GM21825 (cell line): ENCODE measurements around the gene INPP1.
"Not testable (repeated sequence)": the region's sequence is repeated elsewhere in the genome, so short reads cannot be mapped to it uniquely, and the experiment has no call there.

ENCODE experiments used
- ATAC-seq: cut with Tn5 transposase; IDR thresholded peaks from one replicate; pipeline ENCODE4 v1.9.1; 2021; ENCODE audit warnings: mild to moderate bottlenecking, moderate library complexity; ENCODE audit not compliant: unreplicated experiment

Gene INPP1

DNA sequence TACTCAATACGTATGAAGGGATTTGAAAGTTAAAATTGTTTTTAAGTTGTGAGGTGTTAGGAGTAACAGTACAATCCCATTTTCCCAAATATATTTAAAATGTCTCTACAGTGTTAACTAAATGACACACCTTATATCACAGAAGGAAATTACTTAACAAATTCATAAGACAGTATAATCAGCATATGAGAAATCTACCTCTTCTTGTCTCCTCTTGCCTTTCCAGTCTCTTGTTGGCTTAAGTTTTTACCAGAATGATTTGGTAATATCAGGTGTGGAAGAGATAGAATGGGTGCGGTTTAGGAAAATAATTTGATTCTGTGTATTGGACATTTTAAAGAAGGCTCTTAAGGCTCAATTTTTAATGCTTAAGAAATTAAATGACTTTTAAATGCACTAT is 9.5 kb upstream of the INPP1 start:
- ATAC-seq, result no peak

DNA sequence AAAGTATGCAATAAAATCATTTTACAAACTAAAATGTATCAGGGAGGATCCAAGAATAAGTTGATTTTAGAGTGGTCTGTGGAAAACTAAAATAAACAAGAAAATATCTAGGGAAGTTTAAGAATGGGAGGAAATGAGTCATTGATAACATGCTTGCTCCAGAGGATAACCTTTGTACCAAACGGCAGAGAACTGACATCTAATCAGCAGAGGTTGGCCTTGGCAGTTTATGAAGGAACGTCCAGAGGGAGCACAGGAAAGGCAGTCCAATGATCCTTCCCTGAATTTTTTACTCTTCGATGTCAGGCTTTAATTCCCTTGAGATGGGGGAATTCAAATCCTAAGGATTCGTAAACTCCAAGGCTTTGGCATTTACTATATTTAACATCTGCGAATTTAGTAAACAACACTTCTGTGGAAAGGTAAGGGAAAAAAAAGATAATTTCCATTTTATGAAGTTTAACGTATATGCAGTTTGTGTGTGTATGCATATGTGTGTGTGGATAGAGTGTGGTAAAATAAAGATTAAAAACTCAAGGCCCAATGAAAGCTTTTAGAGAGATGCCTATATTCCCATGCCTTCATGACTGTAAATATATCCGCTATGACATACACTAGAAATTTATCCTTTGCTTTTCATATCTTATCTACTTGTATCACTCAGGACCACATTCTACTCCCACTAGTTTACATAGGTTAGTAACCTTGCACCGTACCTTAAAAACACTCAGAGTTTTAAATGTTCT is 8.7 kb upstream of the INPP1 start:
- ATAC-seq, result no peak

DNA sequence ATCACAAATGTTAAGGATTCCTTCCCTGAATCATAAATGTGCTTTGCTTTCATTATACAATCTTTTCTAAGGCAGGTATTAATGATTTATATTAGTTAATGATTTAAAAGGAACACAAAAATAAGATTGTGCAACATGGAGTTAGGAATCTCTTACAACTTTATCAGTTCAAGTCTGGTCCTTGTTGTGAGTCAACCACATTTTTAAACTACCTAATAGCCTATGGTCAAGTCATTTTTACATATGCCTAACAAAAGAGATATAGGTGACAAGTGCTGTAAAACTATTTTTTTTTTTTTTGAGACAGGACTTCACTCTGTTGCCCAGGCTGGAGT is 8.2 kb upstream of the INPP1 start:
- ATAC-seq, result no peak

DNA sequence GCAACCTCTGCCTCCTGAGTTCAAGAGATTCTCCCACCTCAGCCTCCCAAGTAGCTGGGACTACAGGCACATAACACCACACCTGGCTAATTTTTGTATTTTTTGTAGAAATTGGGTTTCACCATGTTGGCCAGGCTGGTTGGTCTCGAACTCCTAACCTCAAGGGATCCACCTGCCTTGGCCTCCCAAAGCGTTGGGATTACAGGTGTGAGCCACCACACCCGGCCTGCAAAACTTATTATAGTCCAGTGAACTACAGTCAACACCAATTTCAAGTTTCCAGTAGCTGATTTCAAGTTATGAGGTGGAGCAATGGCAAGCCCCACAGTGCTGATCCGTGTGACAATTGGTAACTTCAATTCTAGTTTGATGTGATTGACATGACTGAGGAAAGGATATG is 7.8 kb upstream of the INPP1 start:
- ATAC-seq, result not testable (repeated sequence)

DNA sequence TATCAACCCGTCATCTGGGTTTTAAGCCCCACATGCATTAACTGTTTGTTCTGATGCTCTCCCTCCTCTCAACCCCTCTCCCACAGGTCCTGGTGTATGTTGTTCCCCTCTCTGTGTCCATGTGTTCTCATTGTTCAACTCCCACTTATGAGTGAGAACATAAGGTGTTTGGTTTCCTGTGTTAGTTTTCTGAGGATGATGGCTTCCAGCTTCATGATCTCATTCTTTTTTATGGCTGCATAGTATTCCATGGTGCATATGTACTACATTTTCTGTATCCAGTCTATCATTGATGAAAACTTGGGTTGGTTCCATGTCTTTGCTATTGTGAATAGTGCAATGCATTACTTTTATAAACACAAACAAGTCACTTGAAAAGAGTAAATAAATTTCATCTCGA is 7.0 kb upstream of the INPP1 start:
- ATAC-seq, result no peak

DNA sequence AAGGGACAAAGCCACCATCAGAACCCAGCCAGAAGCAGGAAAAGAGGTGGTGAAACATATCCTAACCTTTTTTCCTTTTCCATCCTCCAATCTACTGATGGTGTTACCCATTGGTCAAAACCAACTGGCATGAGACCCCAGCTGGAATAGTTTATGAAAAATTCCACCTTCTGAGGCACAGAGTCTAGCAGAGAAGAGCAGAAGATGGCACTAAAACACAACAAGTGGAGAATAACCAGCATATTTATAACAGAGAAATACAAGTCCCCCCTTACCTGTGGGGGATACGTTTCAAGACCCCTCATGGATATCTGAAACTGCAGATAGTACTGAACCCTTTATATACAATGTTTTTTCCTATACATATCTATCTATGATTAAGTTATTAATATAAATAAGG is 4.9 kb upstream of the INPP1 start:
- ATAC-seq, result no peak

DNA sequence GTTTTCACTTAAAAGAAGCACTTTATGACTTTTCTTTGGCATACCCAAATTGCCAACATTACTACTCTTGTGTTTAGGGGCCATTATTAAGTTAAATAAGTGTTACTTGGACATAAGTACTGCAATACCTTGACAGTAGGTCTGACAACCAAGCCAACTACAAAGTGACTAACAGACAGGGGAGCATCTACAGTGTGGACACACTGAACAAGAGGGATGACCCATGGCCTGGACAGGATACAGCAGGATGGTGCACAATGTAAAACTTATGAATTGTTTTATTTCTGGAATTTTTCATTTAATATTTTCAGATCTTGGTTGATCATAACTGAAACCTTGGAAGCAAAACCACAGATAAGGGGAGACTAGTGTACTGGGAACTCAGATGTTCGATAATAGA is 4.0 kb upstream of the INPP1 start:
- ATAC-seq, result no peak

DNA sequence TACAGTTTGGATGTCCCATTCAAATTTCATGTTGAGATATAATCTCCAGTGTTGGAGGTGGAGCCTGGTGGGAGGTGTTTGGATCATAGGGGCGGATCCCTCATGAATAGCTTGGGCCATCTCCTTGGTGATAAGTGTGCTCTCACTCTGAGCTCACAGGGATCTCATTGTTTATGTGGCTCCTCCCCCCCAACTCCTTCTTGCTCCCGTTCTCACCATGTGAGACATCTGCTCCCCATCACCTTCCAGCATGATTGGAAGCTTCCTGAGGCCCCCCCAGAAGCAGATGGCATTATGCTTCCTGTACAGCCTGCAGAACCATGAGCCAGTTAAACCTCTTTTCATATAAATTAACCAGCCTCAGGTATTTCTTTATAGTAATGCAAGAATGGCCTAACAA is 3.0 kb upstream of the INPP1 start:
- ATAC-seq, result no peak

DNA sequence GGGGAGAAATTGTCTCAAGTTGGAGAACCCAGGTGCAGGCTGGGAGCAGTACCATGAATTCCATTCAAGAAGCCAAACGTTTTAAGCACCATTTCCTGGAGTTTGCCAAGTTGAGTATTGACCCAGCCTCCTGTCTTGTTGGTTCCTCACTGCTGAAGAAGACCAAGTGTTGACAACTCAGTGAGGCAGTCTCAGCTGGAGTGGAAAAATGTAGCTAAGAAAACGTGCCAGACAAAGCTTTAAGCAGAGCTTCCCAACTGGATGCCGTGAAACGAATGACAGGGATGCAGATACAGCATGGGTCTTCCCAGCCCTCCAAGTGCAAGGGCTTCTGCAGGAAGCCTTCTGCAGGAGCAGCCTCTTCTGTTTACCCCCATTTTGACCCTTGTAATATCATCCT is 778 bp upstream of the INPP1 start:
- ATAC-seq, result no peak

DNA sequence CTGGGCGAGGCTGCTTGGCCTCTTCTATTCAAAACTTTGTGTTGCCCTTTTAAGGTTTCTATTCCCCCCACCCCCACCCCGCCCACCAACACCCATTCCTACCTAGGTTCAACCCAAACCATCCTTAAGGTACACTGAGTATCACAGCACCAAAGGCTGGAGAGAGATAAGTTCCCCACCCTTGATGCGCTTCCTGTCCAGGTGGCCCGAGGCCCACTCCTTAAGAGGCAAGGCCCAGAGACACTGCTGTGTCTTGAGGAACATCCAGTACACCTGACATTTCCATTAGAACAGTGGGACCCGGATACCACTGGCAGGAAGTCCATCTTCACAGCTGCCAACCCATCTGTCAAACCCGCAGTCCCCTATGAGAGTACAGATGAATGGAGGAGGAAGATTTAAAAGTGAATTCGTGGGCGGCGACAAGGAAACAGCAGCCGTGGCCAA is 277 bp upstream of the INPP1 start:
- no peak for ATAC-seq

DNA sequence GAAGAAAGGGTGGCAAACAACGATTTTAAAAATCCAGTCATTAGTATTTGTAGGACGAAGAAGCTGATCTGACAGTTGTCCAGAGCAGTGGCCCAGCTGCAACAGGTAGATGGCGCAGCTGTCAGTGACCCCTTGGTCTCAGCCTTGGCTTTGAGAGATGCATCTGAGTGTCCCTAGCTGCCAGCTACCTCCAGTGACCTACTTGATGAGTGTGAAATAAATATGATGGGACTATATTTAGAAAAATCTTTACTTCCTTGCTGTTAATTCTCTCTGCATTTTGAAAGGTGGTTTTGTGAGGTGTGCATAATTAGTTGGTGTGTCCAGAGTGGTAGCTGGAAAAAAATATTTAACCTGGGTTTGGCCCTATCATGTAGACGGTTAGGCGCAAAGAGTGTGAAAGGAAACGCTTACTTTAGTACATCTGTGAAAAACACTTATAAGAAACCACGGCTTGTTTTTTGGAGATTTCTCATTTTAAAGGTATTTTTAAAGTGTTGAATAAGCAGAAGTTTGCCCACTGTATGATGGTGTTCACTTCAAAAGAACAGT is 963 bp downstream of the INPP1 start:
- peak; percentile 77 for ATAC-seq

DNA sequence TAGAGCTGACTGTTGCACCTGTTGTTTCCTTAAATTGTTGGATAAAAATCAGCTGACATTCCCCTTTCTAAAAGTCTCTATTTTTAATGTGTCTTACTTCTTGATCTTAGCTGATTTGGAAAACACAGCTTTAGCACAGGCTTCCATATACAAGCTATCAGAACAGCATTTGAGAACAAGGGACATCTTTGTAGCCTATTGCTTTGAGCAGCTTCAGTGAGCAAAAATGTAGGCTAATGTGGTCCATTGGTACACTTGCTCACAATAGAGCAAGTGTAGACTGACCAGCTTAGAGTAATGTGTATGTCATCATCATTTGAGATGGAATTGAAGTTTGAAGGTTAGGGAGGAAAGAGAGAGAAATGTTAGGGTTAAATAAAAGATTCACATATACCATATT is 7.0 kb downstream of the INPP1 start:
- no peak for ATAC-seq

DNA sequence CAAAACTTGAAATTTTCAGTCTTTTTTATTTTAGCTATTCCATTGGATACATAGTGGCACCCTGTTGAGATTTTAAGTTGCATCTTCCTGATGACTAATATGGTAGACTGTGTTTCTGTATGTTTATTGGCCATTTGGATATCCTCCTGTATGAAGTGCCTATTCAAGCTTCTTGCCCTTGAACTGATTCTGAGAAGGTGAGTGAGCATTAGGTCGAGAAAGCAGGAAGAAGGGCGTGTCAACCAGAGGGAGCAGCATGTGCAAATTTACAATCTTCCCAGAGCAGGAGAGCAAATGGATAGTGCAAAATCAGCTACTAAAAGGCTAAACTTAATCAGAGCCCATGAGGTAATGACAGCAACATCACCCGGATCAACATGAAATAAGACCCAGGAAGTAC is 8.6 kb downstream of the INPP1 start:
- ATAC-seq, result no peak

DNA sequence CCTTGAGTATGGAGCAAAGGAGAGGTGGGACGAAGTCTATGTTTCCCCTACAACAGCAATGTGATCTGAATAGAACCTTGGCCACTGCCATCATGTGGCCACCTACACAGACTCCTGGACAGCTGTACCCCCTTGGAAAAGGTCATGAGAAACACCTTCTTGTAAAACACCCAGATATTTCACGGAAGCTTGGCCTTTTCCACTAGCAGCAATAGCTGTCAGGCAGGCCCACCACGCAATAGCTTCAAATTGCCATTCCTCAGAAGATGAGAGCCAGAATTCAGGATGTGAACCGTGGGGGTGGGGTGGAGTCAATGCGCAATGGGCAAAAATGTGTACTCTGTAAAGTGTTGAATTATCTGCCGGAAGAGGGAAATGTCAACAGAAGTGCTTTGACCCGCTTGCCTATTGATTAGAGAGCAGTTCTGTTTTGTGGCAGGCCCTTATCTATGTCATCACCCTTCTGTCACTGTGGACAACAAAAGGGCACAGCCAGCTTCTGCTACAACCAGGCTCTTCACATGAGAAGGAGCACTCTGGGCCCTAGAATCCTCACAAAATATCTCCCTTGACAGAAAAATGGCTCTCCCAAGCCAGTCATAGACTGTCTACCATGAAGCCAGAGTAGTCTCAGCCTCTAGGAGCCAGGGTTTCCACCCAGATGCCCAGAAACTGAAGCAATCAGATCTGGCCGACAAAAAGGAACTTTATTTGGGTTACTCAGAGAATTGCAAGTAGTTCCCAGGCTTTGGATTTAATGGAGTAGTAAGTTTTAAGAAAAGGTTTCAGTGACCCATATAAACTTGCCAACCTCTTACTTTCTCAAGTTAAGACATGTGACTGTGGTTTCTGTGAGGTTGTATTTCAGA is 9.5 kb downstream of the INPP1 start:
- no peak for ATAC-seq

DNA sequence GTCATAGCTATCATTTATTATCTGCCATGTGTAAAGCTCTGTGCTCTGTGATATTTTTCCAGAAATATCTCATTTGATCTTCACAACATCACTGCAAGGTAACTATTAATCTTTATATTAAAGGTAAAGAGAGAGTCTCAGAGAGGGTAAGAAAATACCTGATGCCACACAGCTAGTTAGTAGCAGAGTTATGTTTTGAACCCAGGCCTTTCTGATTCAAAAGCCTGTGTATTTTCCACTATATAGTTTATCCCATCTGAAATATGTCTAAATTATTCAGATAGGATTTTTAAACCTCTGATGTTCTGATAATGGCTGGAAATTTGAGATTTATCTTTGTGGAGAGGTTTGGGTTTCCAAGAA is 10.1 kb downstream of the INPP1 start:
- no peak for ATAC-seq

DNA sequence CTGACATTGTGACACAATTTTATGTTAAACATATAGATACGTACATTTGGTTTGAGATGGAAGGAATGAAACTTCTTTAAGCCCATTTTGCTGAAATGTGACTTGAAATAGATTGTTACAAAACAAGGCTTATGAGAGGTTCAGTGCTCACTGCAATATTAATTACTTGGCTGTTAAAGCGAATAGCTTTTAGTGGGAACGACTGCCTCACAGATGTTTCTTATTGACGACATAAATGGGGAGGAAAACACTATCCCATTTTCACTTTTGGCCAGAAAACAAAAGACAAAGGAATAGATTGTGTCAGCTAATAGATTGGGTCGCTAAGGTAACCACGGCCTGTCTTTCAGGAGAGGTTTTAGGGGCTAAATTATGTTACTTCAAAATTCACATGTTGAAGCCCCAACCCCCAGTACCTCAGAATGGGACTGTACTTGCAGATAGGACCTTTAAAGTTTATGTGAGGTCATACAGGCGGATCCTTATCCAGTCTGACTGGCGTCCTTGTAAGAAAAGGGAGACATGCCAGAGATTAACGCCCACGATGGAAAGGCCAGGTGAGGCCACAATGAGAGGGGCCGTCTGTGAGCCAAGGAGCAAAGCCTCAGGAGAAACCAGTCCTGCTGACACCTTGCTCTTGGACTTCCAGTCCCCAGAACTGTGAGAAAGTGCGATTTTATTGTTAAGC is 10.8 kb downstream of the INPP1 start:
- ATAC-seq, result no peak

DNA sequence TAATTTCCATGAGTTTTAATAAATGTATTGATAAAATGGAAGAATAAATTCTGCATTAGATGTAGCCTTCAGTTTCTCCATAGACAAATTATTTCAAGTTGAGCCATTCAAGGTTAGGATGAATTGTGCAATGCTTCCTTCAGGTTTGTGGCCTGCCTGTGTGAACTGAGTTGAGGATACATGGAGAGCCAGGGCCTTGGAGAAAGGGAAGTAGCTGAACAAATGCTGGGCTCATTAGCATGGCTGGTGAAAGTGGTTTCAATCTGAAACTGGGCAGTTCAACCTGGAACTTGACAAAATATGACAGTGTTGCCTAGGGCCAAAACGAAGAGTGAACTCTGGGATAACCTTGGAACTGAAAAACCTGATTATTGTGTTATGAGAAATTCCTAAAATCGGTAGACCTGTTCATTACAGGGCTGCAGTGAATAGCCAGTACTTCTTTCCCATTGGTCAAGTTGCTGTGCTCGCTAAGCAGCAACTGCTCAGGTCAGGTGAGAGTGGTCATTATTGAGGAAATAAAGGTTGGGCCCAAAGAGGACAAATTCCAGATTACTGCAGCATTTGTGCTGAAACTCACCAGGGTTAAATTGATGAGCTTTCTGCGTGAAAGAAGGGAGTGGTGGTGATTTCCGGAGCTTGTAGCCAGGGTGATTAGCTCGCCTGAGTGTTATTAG is 12.7 kb downstream of the INPP1 start:
- ATAC-seq, result no peak

DNA sequence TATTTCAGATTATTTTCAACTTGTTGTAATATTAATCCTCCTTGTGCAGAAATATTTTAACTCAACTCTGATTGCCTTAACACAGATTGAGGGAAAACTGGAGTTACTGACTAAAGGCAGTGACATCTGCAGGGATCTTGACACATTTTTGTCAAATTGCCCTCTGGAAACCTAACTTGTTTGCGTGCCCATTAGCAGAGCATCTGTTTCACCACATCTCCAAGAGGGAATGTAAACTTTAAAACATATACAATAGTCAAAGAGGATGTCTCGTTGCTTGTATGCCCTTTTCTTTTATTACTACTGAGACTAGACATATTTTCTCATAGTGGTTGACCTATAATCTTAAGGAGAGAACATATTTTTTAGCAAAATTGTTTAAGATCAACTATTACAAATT is 14.2 kb downstream of the INPP1 start:
- no peak for ATAC-seq

DNA sequence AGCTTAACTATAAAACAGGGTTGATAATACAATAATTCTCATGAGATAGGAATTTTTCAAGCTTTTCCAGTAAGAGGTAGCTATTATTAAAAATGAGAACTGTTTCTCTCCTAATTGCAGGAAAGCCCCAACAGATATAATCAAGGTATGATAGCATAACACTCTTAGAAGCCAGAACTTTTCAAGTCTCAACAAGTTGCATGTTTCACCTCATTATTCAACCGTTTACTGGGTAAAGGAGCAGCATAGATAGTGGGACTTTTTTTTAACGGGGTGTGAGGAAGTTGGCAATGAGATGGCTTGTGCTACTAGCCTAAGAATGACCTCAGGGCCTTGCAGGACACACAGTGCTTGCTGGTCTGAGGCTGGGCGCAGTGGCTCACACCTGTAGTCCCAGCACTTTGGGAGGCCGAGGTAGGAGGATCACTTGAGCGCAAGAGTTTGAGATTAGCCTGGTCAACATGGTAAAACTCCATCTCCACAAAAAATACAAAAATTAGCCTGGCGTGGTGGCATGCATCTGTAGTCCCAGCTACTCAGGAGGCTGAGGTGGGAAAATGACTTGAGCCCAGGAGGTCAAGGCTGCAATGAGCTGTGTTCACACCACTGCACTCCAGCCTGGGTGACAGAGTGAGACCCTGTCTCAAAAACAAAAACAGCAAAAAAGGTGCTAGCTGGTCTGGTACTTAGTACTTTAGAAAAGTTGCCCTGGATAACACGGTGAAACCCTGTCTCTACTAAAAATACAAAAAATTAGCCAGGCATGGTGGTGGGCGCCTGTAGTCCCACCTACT is 15.5 kb downstream of the INPP1 start:
- ATAC-seq, result not testable (repeated sequence)

DNA sequence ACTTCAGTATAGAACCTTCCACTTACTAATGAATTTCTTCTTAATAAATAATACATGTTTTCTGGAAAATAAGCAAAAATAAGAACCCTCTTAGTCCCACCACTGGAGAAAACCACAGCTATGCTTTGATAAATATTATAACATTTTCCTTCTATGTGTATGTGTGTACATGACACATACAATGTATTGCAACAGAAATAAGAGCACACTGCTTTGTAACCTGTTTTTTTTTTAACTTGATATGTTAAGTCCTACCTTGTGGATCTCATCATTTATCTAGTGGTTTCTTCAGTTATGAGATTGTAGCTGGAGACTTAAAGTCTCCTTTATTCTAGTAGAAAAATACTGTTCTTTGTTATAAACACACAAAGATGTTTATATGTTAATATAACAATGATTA is 17.2 kb downstream of the INPP1 start:
- no peak for ATAC-seq
